Activated CD8-positive, alpha-beta T cell treated with anti-CD3 and anti-CD28 coated beads, Interleukin-2, amount 10 ng/mL, durations not matched to agents 7 days and 5 days (primary cell): Measurements from ENCODE around the gene DBNL. TPM values are rescaled to one million over a fixed set of nuclear protein-coding genes. Genes with fewer than 3 reads are reported as not detected.

Source experiments
- ATAC-seq: fragments of 150-1000 bp; cut with Tn5 transposase; one replicate; pipeline ENCODE4 v1.10.0; 2021; ENCODE audit warnings: moderate library complexity
- CTCF ChIA-PET: fragments of 350-600 bp; sonication (Branson Sonifier 250); formaldehyde crosslinking; loops from one replicate; lab custom pipeline; 2021; ENCODE audit warnings: antibody characterized with exemption; lab: Charles Lee
- POLR2A ChIA-PET: fragments of 350-600 bp; sonication (Branson Sonifier 250); formaldehyde crosslinking; loops from one replicate; lab custom pipeline; 2021; ENCODE audit warnings: antibody characterized with exemption; lab: Charles Lee
- DNase-seq: peaks from one replicate; pipeline ENCODE4 v3.0.0-alpha.2; 2020
- H3K27ac Mint-ChIP-seq: one replicate; pipeline ENCODE4 v1.8.0; 2021; ENCODE audit warnings: mild to moderate bottlenecking, mixed read lengths
- H3K27me3 Mint-ChIP-seq: one replicate; pipeline ENCODE4 v1.8.0; 2021; ENCODE audit warnings: low read depth, mixed read lengths
- H3K36me3 Mint-ChIP-seq: one replicate; pipeline ENCODE4 v1.8.0; 2021; ENCODE audit warnings: low read depth, mixed read lengths
- H3K4me1 Mint-ChIP-seq: one replicate; pipeline ENCODE4 v1.8.0; 2021; ENCODE audit warnings: low read depth, mixed read lengths
- H3K4me3 Mint-ChIP-seq: one replicate; pipeline ENCODE4 v1.8.0; 2021; ENCODE audit warnings: mild to moderate bottlenecking, mixed read lengths
- H3K9me3 Mint-ChIP-seq: one replicate; pipeline ENCODE4 v1.8.0; 2022; ENCODE audit warnings: mixed read lengths; ENCODE audit not compliant: insufficient read depth
- total RNA-seq, 2 experiments: library from RNA; stranded (reverse); gene quantifications; one replicate each; pipeline ENCODE4 v1.2.3, GENCODE V29; 2021

DBNL gene
- total RNA-seq, 2 experiments from 2014 or later = 165 to 166 TPM

DNA sequence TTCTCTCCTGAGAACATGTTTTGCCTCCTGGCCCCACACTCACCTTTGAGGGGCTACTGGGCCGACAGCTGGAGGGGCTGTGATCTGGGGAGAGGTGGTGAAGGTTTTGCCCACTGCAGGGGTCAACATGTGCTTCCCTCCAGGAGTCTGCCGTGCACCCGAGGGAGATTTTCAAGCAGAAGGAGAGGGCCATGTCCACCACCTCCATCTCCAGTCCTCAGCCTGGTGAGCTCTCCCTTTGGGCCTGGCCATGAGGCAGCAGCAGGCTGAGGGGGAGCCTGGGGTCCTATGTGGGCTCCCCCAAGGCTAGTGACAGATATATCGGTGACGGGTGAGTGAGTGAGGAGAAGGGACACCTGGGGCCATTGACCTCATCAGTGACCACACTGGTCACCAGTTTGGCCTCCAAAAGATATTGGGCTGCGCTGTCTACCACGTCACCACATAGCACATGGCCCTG, 14.3 kb downstream of the DBNL start:
- H3K4me3 Mint-ChIP-seq = no peak overlapping the region
- DNase-seq (no peak), ATAC-seq (no peak)
- peaks cover 16% of the 10 kb centered on the region for H3K4me1 Mint-ChIP-seq
- H3K9me3 Mint-ChIP-seq = no peaks in the 10 kb centered on the region
- H3K36me3 Mint-ChIP-seq = peaks cover 64% of the 10 kb centered on the region
- peak overlapping the region; percentile 60 for H3K27ac Mint-ChIP-seq
- no peaks in the 10 kb centered on the region for H3K27me3 Mint-ChIP-seq
- ChIA-PET CTCF (no interaction called here), POLR2A (no interaction called here)

DNA sequence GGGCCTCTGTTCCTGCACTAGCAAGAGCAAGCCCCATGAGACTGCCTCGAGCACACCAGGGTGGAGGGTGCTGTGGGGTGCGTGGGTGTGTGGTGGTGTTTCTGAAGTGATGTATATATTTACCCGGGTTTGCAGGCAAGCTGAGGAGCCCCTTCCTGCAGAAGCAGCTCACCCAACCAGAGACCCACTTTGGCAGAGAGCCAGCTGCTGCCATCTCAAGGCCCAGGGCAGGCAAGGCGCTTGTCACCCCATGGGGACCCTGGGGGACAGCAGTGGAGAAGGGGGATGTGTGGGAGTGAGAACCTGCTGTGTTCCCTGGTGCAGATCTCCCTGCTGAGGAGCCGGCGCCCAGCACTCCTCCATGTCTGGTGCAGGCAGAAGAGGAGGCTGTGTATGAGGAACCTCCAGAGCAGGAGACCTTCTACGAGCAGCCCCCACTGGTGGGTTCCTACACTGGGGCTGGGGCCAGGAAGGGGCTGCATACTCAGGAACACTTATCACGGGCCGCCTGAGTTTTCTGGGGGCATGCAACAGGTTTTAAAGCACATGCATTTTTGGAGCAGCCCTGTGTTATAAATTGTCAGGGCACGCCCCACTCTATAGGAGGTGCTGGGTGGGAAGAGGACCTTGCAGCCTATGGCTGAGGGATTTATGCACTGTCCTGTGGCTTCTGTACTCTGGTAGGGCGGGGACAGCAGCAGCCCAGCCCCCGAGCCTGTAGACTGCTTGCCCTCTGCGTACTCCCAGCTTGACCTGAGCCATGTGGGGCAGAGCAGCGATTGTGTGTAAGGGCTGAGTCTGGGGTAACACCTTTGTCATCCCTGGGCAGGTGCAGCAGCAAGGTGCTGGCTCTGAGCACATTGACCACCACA, 15.0 kb downstream of the DBNL start:
- no peak for DNase-seq
- CTCF ChIA-PET = no interaction called here
- peaks cover 62% of the 10 kb centered on the region for H3K36me3 Mint-ChIP-seq

DNA sequence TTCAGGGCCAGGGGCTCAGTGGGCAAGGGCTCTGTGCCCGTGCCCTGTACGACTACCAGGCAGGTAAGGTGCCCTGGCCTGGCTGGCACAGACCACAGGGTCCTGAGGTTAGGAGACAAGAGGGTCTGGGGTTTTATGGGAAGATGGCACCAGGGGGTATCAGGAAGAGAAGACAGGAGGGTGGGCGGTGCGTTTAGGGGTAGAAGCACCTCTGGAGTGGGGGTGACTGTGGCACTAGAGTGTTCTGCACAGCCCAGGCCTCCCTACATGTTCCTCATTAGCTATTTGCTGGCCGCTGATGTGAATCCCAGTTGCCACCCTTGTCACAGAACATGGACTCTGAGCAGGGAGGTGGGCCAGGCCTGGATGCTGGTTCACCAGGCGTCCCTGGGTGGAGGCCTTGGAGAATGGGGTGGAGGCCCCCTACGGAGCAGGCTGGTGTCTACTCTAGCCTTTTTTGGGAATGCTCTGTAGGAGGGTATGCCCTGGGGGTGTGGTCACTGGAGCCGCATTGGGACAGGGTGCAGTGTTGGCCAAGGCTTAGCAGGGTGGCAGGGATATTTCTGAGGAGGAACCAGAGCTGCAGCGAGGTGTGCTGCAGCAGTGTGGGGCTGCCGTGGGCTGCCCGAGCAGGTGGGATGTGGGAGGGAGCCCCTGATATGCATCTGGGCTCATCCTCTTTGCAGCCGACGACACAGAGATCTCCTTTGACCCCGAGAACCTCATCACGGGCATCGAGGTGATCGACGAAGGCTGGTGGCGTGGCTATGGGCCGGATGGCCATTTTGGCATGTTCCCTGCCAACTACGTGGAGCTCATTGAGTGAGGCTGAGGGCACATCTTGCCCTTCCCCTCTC, 15.8 kb downstream of the DBNL start:
- ChIA-PET POLR2A (no interaction called here), CTCF (no interaction called here)
- peaks cover 57% of the 10 kb centered on the region for H3K36me3 Mint-ChIP-seq
- no peaks in the 10 kb centered on the region for H3K27me3 Mint-ChIP-seq
- DNase-seq (no peak), ATAC-seq (no peak)
- no peak overlapping the region for H3K27ac Mint-ChIP-seq
- no peaks in the 10 kb centered on the region for H3K9me3 Mint-ChIP-seq
- H3K4me3 Mint-ChIP-seq = no peak overlapping the region
- peaks cover 17% of the 10 kb centered on the region for H3K4me1 Mint-ChIP-seq

More for the DNA sequence above, 15.0 kb downstream of the DBNL start:
- Mint-ChIP-seq H3K27me3 (no peaks in the 10 kb centered on the region), H3K9me3 (no peaks in the 10 kb centered on the region), H3K27ac (no peak overlapping the region), H3K4me3 (no peak overlapping the region), H3K4me1 (peaks cover 14% of the 10 kb centered on the region)
- POLR2A ChIA-PET = no interaction called here
- ATAC-seq = peak; percentile 16

DNA sequence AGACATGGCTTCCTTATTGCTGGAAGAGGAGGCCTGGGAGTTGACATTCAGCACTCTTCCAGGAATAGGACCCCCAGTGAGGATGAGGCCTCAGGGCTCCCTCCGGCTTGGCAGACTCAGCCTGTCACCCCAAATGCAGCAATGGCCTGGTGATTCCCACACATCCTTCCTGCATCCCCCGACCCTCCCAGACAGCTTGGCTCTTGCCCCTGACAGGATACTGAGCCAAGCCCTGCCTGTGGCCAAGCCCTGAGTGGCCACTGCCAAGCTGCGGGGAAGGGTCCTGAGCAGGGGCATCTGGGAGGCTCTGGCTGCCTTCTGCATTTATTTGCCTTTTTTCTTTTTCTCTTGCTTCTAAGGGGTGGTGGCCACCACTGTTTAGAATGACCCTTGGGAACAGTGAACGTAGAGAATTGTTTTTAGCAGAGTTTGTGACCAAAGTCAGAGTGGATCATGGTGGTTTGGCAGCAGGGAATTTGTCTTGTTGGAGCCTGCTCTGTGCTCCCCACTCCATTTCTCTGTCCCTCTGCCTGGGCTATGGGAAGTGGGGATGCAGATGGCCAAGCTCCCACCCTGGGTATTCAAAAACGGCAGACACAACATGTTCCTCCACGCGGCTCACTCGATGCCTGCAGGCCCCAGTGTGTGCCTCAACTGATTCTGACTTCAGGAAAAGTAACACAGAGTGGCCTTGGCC, 16.6 kb downstream of the DBNL start:
- Mint-ChIP-seq H3K36me3 (peaks cover 50% of the 10 kb centered on the region), H3K27ac (no peak overlapping the region)

DNA sequence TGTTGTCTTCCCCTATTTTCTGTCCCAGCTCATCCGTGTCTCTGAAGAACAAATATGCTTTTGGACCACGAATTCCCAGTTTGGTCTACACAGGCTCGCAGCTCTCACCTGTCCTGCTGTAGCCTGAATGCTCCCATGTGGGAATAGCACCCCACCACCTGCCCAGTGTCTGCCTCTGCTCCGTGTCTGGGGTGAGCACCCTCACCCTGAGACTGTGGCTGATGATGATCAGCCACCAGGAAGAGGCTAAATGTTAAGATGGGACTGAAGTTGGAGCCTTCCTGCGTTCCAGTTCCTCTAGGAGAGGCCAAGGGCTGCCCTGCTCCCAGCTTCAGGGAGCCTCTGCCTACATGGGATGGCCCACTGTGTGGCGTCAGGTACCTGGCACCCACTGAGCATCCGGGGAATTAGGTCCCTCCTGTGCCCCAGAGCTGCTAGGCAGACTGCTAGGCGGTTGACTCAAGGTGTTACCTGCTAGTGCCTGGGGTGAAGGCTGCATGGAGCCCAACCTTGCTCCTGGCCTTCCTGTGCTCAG, 17.2 kb downstream of the DBNL start:
- CTCF ChIA-PET = no interaction called here
- H3K27me3 Mint-ChIP-seq = no peaks in the 10 kb centered on the region
- no peak overlapping the region for H3K4me3 Mint-ChIP-seq
- no peak for ATAC-seq
- H3K9me3 Mint-ChIP-seq = no peaks in the 10 kb centered on the region
- peaks cover 45% of the 10 kb centered on the region for H3K36me3 Mint-ChIP-seq
- POLR2A ChIA-PET = interaction anchor here (0.6 to 1.2 kb wide), 2 partner anchors 15 to 229 kb away, joined by 3 to 5 read pairs; no protein-coding TSS in a partner anchor
- peaks cover 26% of the 10 kb centered on the region for H3K4me1 Mint-ChIP-seq
- H3K27ac Mint-ChIP-seq = no peak overlapping the region
- no peak for DNase-seq

More for the DNA sequence above, 16.6 kb downstream of the DBNL start:
- Mint-ChIP-seq H3K4me3 (no peak overlapping the region), H3K27me3 (no peaks in the 10 kb centered on the region), H3K4me1 (peaks cover 24% of the 10 kb centered on the region), H3K9me3 (no peaks in the 10 kb centered on the region)
- ATAC-seq (no peak), DNase-seq (no peak)
- CTCF ChIA-PET = no interaction called here
- POLR2A ChIA-PET = no interaction called here

DNA sequence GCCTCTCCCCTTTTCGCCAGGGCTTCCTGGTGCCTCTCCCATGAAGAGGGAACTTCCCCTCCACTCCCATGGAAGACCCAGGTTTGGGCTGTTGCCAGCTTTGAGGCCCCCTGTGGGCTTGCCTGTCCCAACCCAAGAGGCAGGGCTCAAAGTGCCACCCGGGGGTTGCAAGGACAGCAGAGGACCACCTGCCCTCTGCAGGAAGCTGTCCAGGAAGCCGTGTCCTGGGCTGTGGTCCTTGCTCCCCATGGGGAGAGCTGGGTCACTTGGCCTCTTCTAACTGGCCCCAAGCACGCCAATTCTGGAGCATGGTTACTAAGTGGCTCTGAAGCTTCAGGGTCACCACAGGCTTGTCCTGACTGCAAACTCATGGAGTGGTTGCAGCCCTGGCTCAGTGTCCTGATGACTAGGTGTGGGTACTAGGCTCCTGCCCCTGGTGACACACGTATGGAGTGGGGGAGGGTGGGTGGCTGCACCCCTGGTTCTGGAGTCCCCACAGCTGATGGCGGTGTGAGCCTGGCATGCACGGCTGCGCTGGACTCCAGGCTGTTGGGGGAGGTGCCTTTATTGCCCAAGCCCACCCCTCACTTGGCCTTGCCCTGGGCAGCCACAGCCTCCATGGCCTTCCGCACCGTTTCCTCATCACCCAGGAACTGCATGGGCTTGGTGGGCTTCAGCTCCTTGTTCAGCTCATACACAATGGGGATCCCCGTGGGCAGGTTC, 17.8 kb downstream of the DBNL start:
- POLR2A ChIA-PET = interaction anchor here (0.6 to 1.3 kb wide), 3 partner anchors 13 to 230 kb away, joined by 3 to 5 read pairs (median 4); no protein-coding TSS in a partner anchor
- no peak overlapping the region for H3K27ac Mint-ChIP-seq

DNA sequence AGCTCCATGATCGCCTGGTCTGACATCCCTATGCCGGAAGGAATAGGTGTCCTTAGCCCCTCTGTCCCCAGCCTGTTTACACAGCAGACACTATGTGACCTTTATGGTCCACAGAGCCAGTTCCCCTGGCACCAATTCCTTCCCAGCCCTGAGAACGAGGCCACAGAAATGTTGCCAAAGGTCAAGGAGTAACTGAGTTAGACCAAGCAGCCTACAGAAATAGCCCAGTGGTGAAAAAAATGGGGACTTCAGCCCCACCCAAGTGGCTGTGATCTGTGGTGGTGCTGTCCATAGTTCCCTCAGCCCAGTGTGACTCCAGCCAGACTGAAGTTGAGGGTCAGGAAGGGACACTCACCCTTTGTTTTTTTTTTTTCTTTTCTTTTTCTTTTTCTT, 18.4 kb downstream of the DBNL start:
- H3K36me3 Mint-ChIP-seq = peaks cover 39% of the 10 kb centered on the region
- no peak for DNase-seq
- no peaks in the 10 kb centered on the region for H3K27me3 Mint-ChIP-seq
- no peaks in the 10 kb centered on the region for H3K9me3 Mint-ChIP-seq
- no peak for ATAC-seq
- POLR2A ChIA-PET = interaction anchor here (1.2 to 1.3 kb wide), 2 partner anchors 12 to 16 kb away, joined by 3 to 4 read pairs; no protein-coding TSS in a partner anchor
- peaks cover 21% of the 10 kb centered on the region for H3K4me1 Mint-ChIP-seq
- no peak overlapping the region for H3K4me3 Mint-ChIP-seq
- CTCF ChIA-PET = no interaction called here
- no peak overlapping the region for H3K27ac Mint-ChIP-seq

More for the DNA sequence above, 17.8 kb downstream of the DBNL start:
- Mint-ChIP-seq H3K27me3 (no peaks in the 10 kb centered on the region), H3K36me3 (peaks cover 43% of the 10 kb centered on the region), H3K4me1 (peaks cover 26% of the 10 kb centered on the region), H3K9me3 (no peaks in the 10 kb centered on the region), H3K4me3 (no peak overlapping the region)
- DNase-seq (no peak), ATAC-seq (no peak)
- CTCF ChIA-PET = no interaction called here

DNA sequence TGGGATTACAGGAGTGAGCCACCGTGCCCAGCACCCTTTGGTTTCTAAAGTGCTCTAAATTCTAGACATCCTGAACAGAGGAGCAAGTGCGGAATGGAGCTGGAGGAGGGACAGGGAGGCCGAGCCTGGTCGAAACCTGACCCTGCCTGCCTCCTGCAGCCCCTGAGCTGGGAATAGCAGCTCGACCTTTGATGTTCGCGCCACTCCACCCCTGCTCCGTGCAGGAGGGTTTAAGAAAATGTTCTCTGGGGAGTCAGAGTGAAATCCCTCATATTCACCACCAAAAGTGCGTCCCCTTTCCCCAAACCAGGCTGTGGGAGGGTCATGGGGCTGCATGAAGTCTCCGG, 19.0 kb downstream of the DBNL start:
- H3K27ac Mint-ChIP-seq = no peak overlapping the region
- no peak for ATAC-seq
- no peaks in the 10 kb centered on the region for H3K9me3 Mint-ChIP-seq
- peaks cover 32% of the 10 kb centered on the region for H3K36me3 Mint-ChIP-seq
- POLR2A ChIA-PET = interaction anchor here (0.5 to 1.3 kb wide), 3 partner anchors 9 to 399 kb away, joined by 3 to 4 read pairs (median 3); no protein-coding TSS in a partner anchor
- DNase-seq = no peak
- H3K27me3 Mint-ChIP-seq = no peaks in the 10 kb centered on the region
- CTCF ChIA-PET = no interaction called here
- H3K4me3 Mint-ChIP-seq = no peak overlapping the region
- peaks cover 15% of the 10 kb centered on the region for H3K4me1 Mint-ChIP-seq

DNA sequence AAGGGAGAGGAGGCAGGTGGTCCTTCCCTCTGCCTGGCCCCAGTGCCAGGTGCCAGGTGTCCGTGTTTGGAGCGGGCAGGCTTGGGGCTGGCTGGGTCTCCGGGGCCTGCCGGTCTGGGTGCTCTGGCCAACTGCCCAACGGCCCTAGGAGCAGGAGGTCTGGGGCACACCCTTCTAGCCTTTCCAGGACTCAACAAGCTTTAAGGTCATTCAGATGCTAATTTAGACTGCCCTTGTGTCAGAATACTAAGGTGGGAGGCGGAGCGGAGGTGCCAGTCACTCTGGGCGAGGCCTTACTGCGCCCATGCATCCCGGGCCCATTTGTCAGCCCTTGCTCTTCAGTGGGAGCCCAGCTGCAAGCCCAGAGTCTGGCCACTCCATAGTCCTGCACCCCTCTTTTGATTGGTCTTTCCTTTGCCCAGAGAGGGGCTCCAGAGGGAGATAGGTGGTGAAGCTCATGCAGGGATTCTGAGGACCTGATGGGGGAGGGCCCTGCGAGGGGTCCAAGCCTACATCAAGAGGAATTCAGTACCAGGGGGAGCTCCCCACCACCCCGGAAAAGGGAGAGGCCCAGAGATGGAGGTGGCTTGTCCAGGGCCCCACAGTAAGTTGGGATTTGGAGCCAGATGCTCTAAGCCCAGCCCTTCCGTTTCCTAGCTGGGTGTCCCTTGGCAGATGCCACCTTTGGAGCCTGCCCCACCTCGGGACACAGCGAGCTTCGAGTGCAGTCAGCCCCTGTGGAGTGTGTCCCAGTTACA, 19.6 kb downstream of the DBNL start:
- no peak overlapping the region for H3K27ac Mint-ChIP-seq
- ChIA-PET CTCF (no interaction called here), POLR2A (interaction anchor here (0.5 to 3.4 kb wide), 3 partner anchors 10 to 398 kb away, joined by 3 to 17 read pairs (median 3); no protein-coding TSS in a partner anchor)

DNA sequence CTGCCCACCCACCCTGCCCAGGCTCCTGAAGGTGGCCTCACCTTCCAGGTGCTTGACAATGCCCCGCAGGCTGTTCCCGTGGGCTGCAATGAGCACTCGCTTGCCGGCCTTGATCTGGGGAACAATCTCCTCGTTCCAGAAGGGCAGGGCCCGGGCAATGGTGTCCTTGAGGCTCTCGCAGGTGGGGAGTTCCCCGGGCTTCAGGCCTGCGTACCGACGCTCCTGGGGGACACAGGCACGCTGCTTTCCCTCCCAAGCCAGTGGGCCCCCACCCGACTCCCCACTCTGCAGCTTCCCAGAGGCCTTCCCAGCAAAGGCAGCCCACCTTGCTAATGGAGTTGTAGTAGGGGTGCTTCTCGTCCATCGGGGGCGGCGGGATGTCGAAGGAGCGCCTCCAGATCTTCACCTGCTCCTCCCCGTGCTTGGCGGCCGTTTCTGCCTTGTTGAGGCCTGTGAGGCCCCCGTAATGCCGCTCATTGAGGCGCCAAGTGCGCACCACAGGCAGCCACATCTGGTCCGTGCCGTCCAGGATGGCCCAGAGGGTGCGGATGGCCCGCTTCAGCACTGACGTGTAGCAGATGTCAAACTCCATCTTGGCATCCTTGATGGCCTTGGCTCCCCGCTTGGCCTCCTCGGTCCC, 20.4 kb downstream of the DBNL start:
- DNase-seq (no peak), ATAC-seq (no peak)
- H3K36me3 Mint-ChIP-seq = peaks cover 21% of the 10 kb centered on the region
- H3K9me3 Mint-ChIP-seq = no peaks in the 10 kb centered on the region
- CTCF ChIA-PET = no interaction called here
- H3K4me1 Mint-ChIP-seq = peaks cover 12% of the 10 kb centered on the region
- no peak overlapping the region for H3K4me3 Mint-ChIP-seq
- no peaks in the 10 kb centered on the region for H3K27me3 Mint-ChIP-seq
- POLR2A ChIA-PET = interaction anchor here (0.5 to 3.4 kb wide), 3 partner anchors 15 to 30 kb away, joined by 3 to 17 read pairs (median 4); no protein-coding TSS in a partner anchor
- no peak overlapping the region for H3K27ac Mint-ChIP-seq

More for the DNA sequence above, 19.6 kb downstream of the DBNL start:
- Mint-ChIP-seq H3K4me1 (peaks cover 12% of the 10 kb centered on the region), H3K36me3 (peaks cover 27% of the 10 kb centered on the region), H3K4me3 (no peak overlapping the region), H3K9me3 (no peaks in the 10 kb centered on the region), H3K27me3 (no peaks in the 10 kb centered on the region)
- no peak for ATAC-seq
- DNase-seq = no peak
